Central memory CD4-positive, alpha-beta T cell (primary cell): ENCODE measurements around the gene NUP214.
A peak's percentile ranks its signal among the peaks of the same experiment; 100 is the strongest.
"Not testable (repeated sequence)": the region's sequence is repeated elsewhere in the genome, so short reads cannot be mapped to it uniquely, and the experiment has no call there.

Experiments
- DNase-seq: peaks from one replicate; pipeline ENCODE4 v3.0.0; 2022

NUP214 gene

GRCh38 chr9:131235480-131235851 is 110.1 kb downstream of the NUP214 start:
- DNase-seq = no peak

- no peak for DNase-seq
These were observed 110.8 kb downstream of the NUP214 start for GRCh38 chr9:131236161-131236560.

GRCh38 chr9:131236761-131237160 is 111.4 kb downstream of the NUP214 start:
- no peak for DNase-seq

- no peak for DNase-seq
These were observed 111.9 kb downstream of the NUP214 start for GRCh38 chr9:131237291-131237690.

- DNase-seq = peak; percentile 83
These were observed 112.6 kb downstream of the NUP214 start for GRCh38 chr9:131237931-131238401.

GRCh38 chr9:131238402-131239021 is 113.1 kb downstream of the NUP214 start:
- no peak for DNase-seq

- no peak for DNase-seq
These were observed 114.0 kb downstream of the NUP214 start for GRCh38 chr9:131239161-131239975.

- no peak for DNase-seq
These were observed 114.9 kb downstream of the NUP214 start for GRCh38 chr9:131240047-131240921.

GRCh38 chr9:131244331-131244730 is 118.9 kb downstream of the NUP214 start:
- not testable (repeated sequence) for DNase-seq

- DNase-seq = no peak
These were observed 121.2 kb downstream of the NUP214 start for GRCh38 chr9:131246618-131247017.

- no peak for DNase-seq
These were observed 126.7 kb downstream of the NUP214 start for GRCh38 chr9:131252120-131252519.

- no peak for DNase-seq
These were observed 128.6 kb downstream of the NUP214 start for GRCh38 chr9:131253891-131254491.

GRCh38 chr9:131254626-131255025 is 129.2 kb downstream of the NUP214 start:
- DNase-seq = no peak

- no peak for DNase-seq
These were observed 130.4 kb downstream of the NUP214 start for GRCh38 chr9:131255676-131256197.

- DNase-seq = no peak
These were observed 132.1 kb downstream of the NUP214 start for GRCh38 chr9:131257266-131258025.

- no peak for DNase-seq
These were observed 132.8 kb downstream of the NUP214 start for GRCh38 chr9:131258186-131258585.

GRCh38 chr9:131258698-131259431 is 133.5 kb downstream of the NUP214 start:
- no peak for DNase-seq

GRCh38 chr9:131259432-131259898 is 134.1 kb downstream of the NUP214 start:
- DNase-seq = no peak

GRCh38 chr9:131259916-131260597 is 134.7 kb downstream of the NUP214 start:
- DNase-seq = no peak

GRCh38 chr9:131260751-131261452 is 135.5 kb downstream of the NUP214 start:
- no peak for DNase-seq
